ENCODE results near the gene ADSL.

The ADSL gene

DNA sequence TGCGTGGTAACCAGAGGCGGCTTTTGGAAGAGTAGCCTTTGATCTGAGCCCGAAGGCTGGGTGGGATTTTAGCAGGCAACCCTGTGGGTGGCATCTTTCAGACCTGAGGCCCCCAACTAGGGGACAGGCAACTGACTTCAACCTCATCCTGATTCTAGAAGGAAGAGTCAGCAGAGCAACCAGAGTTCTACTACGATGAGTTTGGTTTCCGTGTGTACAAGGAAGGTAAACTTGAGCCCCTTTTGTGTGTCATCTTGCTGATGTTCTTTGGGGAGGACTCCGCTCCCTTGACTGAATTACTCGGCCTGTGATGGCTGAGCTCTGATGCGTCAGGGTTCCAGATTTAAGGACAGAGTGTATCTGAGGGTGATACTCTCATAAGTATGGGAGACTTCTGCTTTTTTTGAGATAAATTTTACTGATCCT, 55.7 kb downstream of the ADSL start:
- DNase-seq (ENCODE audit: extremely low read depth, low read depth) = no peak
- TF ChIP-seq, protein P1, sequence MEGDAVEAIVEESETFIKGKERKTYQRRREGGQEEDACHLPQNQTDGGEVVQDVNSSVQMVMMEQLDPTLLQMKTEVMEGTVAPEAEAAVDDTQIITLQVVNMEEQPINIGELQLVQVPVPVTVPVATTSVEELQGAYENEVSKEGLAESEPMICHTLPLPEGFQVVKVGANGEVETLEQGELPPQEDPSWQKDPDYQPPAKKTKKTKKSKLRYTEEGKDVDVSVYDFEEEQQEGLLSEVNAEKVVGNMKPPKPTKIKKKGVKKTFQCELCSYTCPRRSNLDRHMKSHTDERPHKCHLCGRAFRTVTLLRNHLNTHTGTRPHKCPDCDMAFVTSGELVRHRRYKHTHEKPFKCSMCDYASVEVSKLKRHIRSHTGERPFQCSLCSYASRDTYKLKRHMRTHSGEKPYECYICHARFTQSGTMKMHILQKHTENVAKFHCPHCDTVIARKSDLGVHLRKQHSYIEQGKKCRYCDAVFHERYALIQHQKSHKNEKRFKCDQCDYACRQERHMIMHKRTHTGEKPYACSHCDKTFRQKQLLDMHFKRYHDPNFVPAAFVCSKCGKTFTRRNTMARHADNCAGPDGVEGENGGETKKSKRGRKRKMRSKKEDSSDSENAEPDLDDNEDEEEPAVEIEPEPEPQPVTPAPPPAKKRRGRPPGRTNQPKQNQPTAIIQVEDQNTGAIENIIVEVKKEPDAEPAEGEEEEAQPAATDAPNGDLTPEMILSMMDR (IDR thresholded peaks at IDR 0.05; ENCODE audit: low read depth, low read length) = no peak

DNA sequence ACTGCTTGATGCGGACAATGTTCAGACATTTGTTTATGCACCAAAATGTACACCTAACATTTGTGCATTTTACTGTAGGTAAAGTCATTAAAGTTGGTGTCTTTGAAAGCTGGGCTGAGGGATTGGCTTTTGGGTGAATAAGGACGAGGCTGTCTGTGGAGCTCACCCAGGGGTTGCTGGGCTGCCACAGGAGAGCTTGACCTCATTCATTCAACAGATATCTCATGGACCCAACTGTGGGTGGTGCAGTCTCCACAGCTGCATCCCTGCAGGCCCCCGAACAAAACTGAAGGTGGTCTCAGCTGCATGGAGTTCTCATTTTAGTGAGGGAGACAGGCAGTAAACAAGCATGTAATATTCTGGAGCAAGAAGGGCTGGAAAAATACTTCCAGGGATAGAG, 56.8 kb downstream of the ADSL start:
- DNase-seq (ENCODE audit: extremely low read depth, low read depth) = no peak
- TF ChIP-seq, protein P1 (IDR thresholded peaks at IDR 0.05; ENCODE audit: low read depth, low read length) = no peak

GRCh38 chr22:40403651-40404050, 57.4 kb downstream of the ADSL start:
- DNase-seq (ENCODE audit: extremely low read depth, low read depth) = no peak
- TF ChIP-seq, protein P1 (IDR thresholded peaks at IDR 0.05; ENCODE audit: low read depth, low read length) = no peak

DNA sequence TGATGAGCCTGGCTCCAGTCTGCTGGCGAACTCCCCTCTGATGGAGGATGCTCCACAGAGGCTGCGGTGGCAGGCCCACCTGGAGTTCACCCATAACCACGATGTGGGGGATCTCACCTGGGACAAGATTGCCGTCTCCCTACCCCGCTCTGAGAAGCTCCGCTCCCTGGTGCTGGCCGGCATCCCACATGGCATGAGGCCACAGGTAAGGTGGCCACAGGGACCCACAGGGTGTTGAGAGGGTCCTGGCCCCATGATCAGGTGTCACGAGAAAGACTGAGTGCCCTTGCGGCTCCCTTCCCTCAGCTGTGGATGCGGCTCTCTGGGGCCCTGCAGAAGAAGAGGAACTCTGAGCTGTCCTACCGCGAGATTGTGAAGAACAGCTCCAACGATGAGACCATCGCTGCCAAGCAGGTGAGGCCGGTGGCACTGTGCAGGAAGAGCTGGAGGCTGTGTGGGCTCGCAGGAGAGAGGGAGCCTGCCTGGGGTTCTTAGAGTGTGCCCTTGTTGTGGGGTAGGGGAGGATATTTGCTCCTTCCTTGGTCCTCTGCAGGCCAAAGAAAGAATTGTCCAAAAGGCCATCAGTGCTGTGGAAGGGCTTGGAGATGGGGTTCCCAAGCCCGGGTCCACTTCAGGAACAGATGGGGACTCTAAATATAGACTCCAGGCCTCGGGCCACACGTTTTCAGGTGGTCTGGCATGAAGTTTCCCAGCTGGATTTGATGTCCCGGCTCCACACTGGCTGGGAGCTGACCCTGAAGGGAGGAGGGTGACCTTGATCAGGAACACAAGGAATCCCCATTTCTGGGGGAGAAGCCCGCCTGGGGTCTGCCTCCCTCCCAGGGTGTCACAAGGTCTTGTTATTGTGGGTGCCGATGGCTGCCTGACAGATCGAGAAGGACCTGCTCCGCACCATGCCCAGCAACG, 58.2 kb downstream of the ADSL start:
- TF ChIP-seq, protein P1 (IDR thresholded peaks at IDR 0.05; ENCODE audit: low read depth, low read length) = no peak
- DNase-seq (ENCODE audit: extremely low read depth, low read depth) = no peak

GRCh38 chr22:40405178-40406062, 59.1 kb downstream of the ADSL start:
- TF ChIP-seq, protein P1 (IDR thresholded peaks at IDR 0.05; ENCODE audit: low read depth, low read length) = no peak
- no peak for DNase-seq (ENCODE audit: extremely low read depth, low read depth)

DNA sequence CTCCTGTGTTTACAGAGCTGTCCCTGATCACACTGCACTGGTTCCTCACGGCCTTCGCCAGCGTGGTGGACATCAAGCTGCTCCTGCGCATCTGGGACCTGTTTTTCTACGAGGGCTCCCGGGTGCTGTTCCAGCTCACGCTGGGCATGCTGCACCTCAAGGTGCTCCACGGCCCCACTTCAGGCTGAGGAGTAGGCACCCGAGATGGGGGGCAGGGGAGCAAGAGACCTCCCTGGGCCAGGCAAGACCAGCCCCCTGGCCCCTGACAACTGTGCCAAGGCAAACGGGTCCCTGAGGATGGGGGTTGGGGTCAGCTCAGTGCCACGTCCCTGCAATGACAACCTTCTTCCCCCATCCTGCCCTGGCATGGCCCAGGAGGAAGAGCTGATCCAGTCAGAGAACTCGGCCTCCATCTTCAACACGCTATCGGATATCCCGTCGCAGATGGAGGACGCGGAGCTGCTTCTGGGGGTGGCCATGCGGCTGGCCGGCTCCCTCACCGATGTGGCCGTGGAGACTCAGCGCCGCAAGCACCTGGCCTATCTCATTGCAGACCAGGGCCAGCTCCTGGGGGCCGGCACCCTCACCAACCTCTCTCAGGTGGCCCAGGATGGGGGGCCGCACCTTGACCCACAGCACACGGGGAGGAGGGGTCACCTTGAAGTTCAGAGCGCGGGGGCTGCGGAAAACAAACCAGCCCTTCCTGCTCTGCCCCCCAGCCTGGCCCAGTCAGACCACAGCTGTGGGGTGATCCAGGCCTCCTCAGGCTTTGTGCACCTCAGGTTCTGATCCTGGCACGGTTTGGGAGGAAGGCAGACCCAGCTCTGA, 60.0 kb downstream of the ADSL start:
- no peak for DNase-seq (ENCODE audit: extremely low read depth, low read depth)
- TF ChIP-seq, protein P1 (IDR thresholded peaks at IDR 0.05; ENCODE audit: low read depth, low read length) = no peak

Data from AG09319 (cell line).